ENCODE data around the gene SEC61A2. TPM values are rescaled to one million over a fixed set of nuclear protein-coding genes. Genes with fewer than 3 reads are reported as not detected.

SEC61A2 gene
- total and polyA plus RNA-seq, 4 donors: 3.8 to 8.8 (median 6.2) TPM

DNA sequence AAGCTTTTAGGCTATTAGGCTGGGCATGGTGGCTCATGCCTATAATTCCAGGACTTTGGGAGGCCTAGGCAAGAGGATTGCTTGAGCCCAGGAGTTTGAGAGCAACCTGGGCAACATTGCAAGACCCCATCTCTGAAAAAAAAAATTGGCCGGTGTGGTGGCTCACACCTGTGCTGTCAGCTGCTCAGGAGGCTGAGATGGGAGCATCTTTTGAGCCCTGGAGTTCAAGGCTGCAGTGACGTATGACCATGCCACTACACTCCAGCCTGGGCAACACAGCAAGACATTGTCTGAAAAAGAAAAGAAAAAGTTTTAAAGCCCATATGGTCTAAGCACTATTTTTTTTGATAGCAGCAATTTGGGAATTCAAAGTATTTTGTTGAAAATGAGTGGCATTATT is 15.8 kb upstream of the SEC61A2 start (continued):
- TF ChIP-seq REST (IDR thresholded peaks at IDR 0.05): no peak
- no peak for TF ChIP-seq FOXA2 (IDR thresholded peaks at IDR 0.05)
- TF ChIP-seq YY1 (IDR thresholded peaks at IDR 0.05): no peak
- no peak for TF ChIP-seq HNF4G (IDR thresholded peaks at IDR 0.05)
- no peak for TF ChIP-seq MAX (IDR thresholded peaks at IDR 0.05)
- no peak for TF ChIP-seq SP1 (IDR thresholded peaks at IDR 0.05)
- TF ChIP-seq EGR1 (IDR thresholded peaks at IDR 0.05; ENCODE audit: low read depth in 2 of 2): no peak
- TF ChIP-seq, protein P1, sequence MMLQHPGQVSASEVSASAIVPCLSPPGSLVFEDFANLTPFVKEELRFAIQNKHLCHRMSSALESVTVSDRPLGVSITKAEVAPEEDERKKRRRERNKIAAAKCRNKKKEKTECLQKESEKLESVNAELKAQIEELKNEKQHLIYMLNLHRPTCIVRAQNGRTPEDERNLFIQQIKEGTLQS (IDR thresholded peaks at IDR 0.05): no peak
- no peak for TF ChIP-seq TAF1 (conservative IDR thresholded peaks at IDR 0.05)

- no peaks in the 10 kb centered on the region for H3K27me3 ChIP-seq (ENCODE audit: control insufficient read depth in 4 of 4, insufficient read depth in 4 of 4, low read length in 3 of 4)
- no peak overlapping the region for H3K9ac ChIP-seq (ENCODE audit: low read depth in 1 of 2, low read length in 2 of 2)
- 88% methylated on average over 4 of the region's 4 CpGs for WGBS
- H3K4me1 ChIP-seq (ENCODE audit: control insufficient read depth in 4 of 4, insufficient read depth in 4 of 4, low read length in 3 of 4): no peaks in the 10 kb centered on the region
- H3K27ac ChIP-seq (ENCODE audit: low read depth in 1 of 2, low read length in 2 of 2): no peak overlapping the region
- TF ChIP-seq HNF4G (IDR thresholded peaks at IDR 0.05) (no peak), RAD21 (IDR thresholded peaks at IDR 0.05) (no peak), FOXA2 (IDR thresholded peaks at IDR 0.05) (no peak), TAF1 (conservative IDR thresholded peaks at IDR 0.05) (no peak), JUND (IDR thresholded peaks at IDR 0.05) (no peak), RXRA (IDR thresholded peaks at IDR 0.05) (no peak), REST (IDR thresholded peaks at IDR 0.05) (no peak), MAX (IDR thresholded peaks at IDR 0.05) (no peak), SP1 (IDR thresholded peaks at IDR 0.05) (no peak), HNF4A (conservative IDR thresholded peaks at IDR 0.05) (no peak), FOXA1 (IDR thresholded peaks at IDR 0.05) (no peak), NR2F2 (IDR thresholded peaks at IDR 0.05) (no peak), EGR1 (IDR thresholded peaks at IDR 0.05; ENCODE audit: low read depth in 2 of 2) (no peak), YY1 (IDR thresholded peaks at IDR 0.05) (no peak), ZBTB33 (IDR thresholded peaks at IDR 0.05) (no peak), CTCF (IDR thresholded peaks at IDR 0.05; ENCODE audit: low read depth, low read length, missing input control) (no peak), GABPA (IDR thresholded peaks at IDR 0.05 in 1 of 2, conservative IDR thresholded peaks at IDR 0.05 in 1 of 2) (no peak)
- TF ChIP-seq, protein P1 (IDR thresholded peaks at IDR 0.05): no peak
- no peak overlapping the region for H3K4me3 ChIP-seq (ENCODE audit: low read depth in 1 of 3, low read length in 3 of 3)
- no peak for DNase-seq (ENCODE audit: low spot score)
- no peaks in the 10 kb centered on the region for H3K9me3 ChIP-seq (ENCODE audit: control insufficient read depth in 4 of 4, low read length in 3 of 4)
- H3K36me3 ChIP-seq (ENCODE audit: control insufficient read depth in 4 of 4, insufficient read depth in 3 of 4, low read depth in 1 of 4, low read length in 3 of 4): peaks cover 25 to 52% (median 38%) of the 10 kb centered on the region in 4 donors
Observed at GRCh38 chr10:12121673-12122072, 7.8 kb upstream of the SEC61A2 start.
